KMS-11 (cell line): Measurements from ENCODE around the gene PALLD.

Experiments used
- H2AFZ ChIP-seq: fragments of 200-600 bp; sonication (generic); 2 replicates; pipeline ENCODE4 v1.6.1; 2016; ENCODE audit warnings: antibody characterized with exemption, mixed run types, low read depth
- H3K27ac ChIP-seq: fragments of 200-600 bp; sonication (generic); 2 replicates; pipeline ENCODE4 v1.6.1; 2016; ENCODE audit warnings: mild to moderate bottlenecking, mixed run types
- H3K27me3 ChIP-seq: fragments of 200-600 bp; sonication (generic); 2 replicates; pipeline ENCODE4 v1.6.1; 2017; ENCODE audit warnings: mild to moderate bottlenecking, low read depth, mixed run types, moderate library complexity; ENCODE audit not compliant: insufficient read depth
- H3K36me3 ChIP-seq: fragments of 200-600 bp; sonication (generic); 2 replicates; pipeline ENCODE4 v1.6.1; 2017; ENCODE audit warnings: mild to moderate bottlenecking, mixed run types; ENCODE audit not compliant: insufficient read depth
- H3K4me1 ChIP-seq: fragments of 200-600 bp; sonication (generic); 2 replicates; pipeline ENCODE4 v1.6.1; 2016; ENCODE audit warnings: mild to moderate bottlenecking, low read depth, mixed run types; ENCODE audit not compliant: poor library complexity, severe bottlenecking
- H3K4me2 ChIP-seq: fragments of 200-600 bp; sonication (generic); 2 replicates; pipeline ENCODE4 v1.7.0; 2016; ENCODE audit warnings: mild to moderate bottlenecking, mixed run types
- H3K4me3 ChIP-seq: fragments of 200-600 bp; sonication (generic); IDR thresholded peaks from 2 replicates; pipeline ENCODE4 v1.6.1; 2017; ENCODE audit warnings: low read depth, low read length, mixed read lengths; ENCODE audit not compliant: insufficient read depth
- H3K79me2 ChIP-seq: fragments of 200-600 bp; sonication (generic); 2 replicates; pipeline ENCODE4 v1.6.1; 2016; ENCODE audit warnings: low read depth, mixed run types; ENCODE audit not compliant: insufficient read depth
- H3K9ac ChIP-seq: fragments of 200-600 bp; sonication (generic); 2 replicates; pipeline ENCODE4 v1.6.1; 2016; ENCODE audit warnings: mild to moderate bottlenecking, mixed run types
- H4K20me1 ChIP-seq: fragments of 200-600 bp; sonication (generic); 2 replicates; pipeline ENCODE4 v1.6.1; 2016; ENCODE audit warnings: mild to moderate bottlenecking, mixed run types; ENCODE audit not compliant: insufficient read depth
- TF ChIP-seq, protein P1 (sequence below): fragments of 200-600 bp; sonication (generic); conservative IDR thresholded peaks from 2 replicates; pipeline ENCODE4 v1.6.1; 2017; ENCODE audit warnings: low read depth, mild to moderate bottlenecking, antibody characterized with exemption, low read length, moderate library complexity, mixed read lengths

Gene PALLD

GRCh38 chr4:168870004-168870403 is 373.2 kb downstream of the PALLD start:
- H3K36me3 ChIP-seq: no peaks in the 10 kb centered on the region
- no peaks in the 10 kb centered on the region for H3K79me2 ChIP-seq
- peaks cover 8% of the 10 kb centered on the region for H3K4me1 ChIP-seq

GRCh38 chr4:168871632-168872031 is 374.8 kb downstream of the PALLD start:
- Histone ChIP-seq H3K9ac (no peak overlapping the region), H3K79me2 (no peaks in the 10 kb centered on the region), H3K36me3 (no peaks in the 10 kb centered on the region), H4K20me1 (no peaks in the 10 kb centered on the region), H3K4me1 (peaks cover 18% of the 10 kb centered on the region), H3K27me3 (no peaks in the 10 kb centered on the region), H3K27ac (no peak overlapping the region), H3K4me2 (no peak overlapping the region), H3K4me3 (no peak overlapping the region), H2AFZ (no peak overlapping the region)
- TF ChIP-seq, protein P1, sequence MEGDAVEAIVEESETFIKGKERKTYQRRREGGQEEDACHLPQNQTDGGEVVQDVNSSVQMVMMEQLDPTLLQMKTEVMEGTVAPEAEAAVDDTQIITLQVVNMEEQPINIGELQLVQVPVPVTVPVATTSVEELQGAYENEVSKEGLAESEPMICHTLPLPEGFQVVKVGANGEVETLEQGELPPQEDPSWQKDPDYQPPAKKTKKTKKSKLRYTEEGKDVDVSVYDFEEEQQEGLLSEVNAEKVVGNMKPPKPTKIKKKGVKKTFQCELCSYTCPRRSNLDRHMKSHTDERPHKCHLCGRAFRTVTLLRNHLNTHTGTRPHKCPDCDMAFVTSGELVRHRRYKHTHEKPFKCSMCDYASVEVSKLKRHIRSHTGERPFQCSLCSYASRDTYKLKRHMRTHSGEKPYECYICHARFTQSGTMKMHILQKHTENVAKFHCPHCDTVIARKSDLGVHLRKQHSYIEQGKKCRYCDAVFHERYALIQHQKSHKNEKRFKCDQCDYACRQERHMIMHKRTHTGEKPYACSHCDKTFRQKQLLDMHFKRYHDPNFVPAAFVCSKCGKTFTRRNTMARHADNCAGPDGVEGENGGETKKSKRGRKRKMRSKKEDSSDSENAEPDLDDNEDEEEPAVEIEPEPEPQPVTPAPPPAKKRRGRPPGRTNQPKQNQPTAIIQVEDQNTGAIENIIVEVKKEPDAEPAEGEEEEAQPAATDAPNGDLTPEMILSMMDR: no peak

More at GRCh38 chr4:168870004-168870403, 373.2 kb downstream of the PALLD start:
- H3K27me3 ChIP-seq: no peaks in the 10 kb centered on the region
- no peak overlapping the region for H3K9ac ChIP-seq
- no peak overlapping the region for H3K27ac ChIP-seq
- no peak overlapping the region for H2AFZ ChIP-seq
- H3K4me3 ChIP-seq: no peak overlapping the region
- H3K4me2 ChIP-seq: no peak overlapping the region
- H4K20me1 ChIP-seq: no peaks in the 10 kb centered on the region
- TF ChIP-seq, protein P1: no peak

- Histone ChIP-seq H4K20me1 (no peaks in the 10 kb centered on the region), H3K27me3 (no peaks in the 10 kb centered on the region), H2AFZ (no peak overlapping the region), H3K4me1 (peaks cover 18% of the 10 kb centered on the region), H3K4me2 (no peak overlapping the region), H3K9ac (no peak overlapping the region), H3K79me2 (no peaks in the 10 kb centered on the region), H3K27ac (no peak overlapping the region), H3K36me3 (no peaks in the 10 kb centered on the region), H3K4me3 (no peak overlapping the region)
- TF ChIP-seq, protein P1: no peak
Measured at GRCh38 chr4:168874083-168874482, 377.2 kb downstream of the PALLD start.

DNA sequence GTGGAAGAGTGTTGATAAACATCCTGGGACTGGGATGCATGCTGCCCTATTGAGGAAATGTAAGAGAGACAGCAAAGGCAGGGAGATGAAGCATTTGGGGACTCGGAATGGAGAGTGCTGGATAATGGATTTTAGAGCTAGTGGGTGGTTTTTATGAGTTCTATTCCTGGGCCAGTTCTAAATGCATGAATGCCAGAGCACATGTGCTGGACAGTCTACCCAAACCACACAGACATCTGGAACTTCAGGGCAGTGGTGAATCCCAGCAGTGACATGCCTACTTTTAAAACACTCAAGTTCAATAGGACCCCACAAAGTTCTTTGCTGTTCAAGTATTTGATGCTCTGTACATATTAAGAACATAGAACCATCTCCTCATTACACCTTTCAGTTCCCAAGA is 379.3 kb downstream of the PALLD start:
- Histone ChIP-seq H3K79me2 (no peaks in the 10 kb centered on the region), H3K4me3 (no peak overlapping the region), H2AFZ (no peak overlapping the region), H4K20me1 (no peaks in the 10 kb centered on the region), H3K27ac (no peak overlapping the region), H3K9ac (no peak overlapping the region), H3K4me1 (peaks cover 18% of the 10 kb centered on the region), H3K36me3 (no peaks in the 10 kb centered on the region), H3K4me2 (no peak overlapping the region), H3K27me3 (no peaks in the 10 kb centered on the region)
- TF ChIP-seq, protein P1: no peak
